EH (cell line): ENCODE measurements around the gene SLC35E3.
"Not testable (repeated sequence)": the region's sequence is repeated elsewhere in the genome, so short reads cannot be mapped to it uniquely, and the experiment has no call there.

Source experiments
- DNase-seq: peaks from one replicate; pipeline ENCODE4 v3.0.0-alpha.2; 2015; ENCODE audit warnings: low read depth

The SLC35E3 gene

GRCh38 chr12:68794653-68795251, 48.8 kb downstream of the SLC35E3 start:
- peak; percentile 72 for DNase-seq

- no peak for DNase-seq
These were observed 50.4 kb downstream of the SLC35E3 start for GRCh38 chr12:68796399-68796798.

GRCh38 chr12:68798882-68799234, 52.9 kb downstream of the SLC35E3 start:
- no peak for DNase-seq

- DNase-seq: no peak
These were observed 54.3 kb downstream of the SLC35E3 start for GRCh38 chr12:68800294-68800693.

GRCh38 chr12:68801124-68801523, 55.1 kb downstream of the SLC35E3 start:
- DNase-seq: not testable (repeated sequence)

GRCh38 chr12:68802372-68802745, 56.4 kb downstream of the SLC35E3 start:
- DNase-seq: not testable (repeated sequence)

GRCh38 chr12:68802911-68803651, 57.1 kb downstream of the SLC35E3 start:
- DNase-seq: peak; percentile 37

- no peak for DNase-seq
These were observed 58.1 kb downstream of the SLC35E3 start for GRCh38 chr12:68803948-68804656.

- DNase-seq: no peak
These were observed 58.9 kb downstream of the SLC35E3 start for GRCh38 chr12:68804657-68805591.

- DNase-seq: peak; percentile 28
These were observed 59.7 kb downstream of the SLC35E3 start for GRCh38 chr12:68805592-68806120.

GRCh38 chr12:68806488-68807237, 60.7 kb downstream of the SLC35E3 start:
- DNase-seq: no peak

- not testable (repeated sequence) for DNase-seq
These were observed 61.2 kb downstream of the SLC35E3 start for GRCh38 chr12:68807274-68807575.

- peak; percentile 87 for DNase-seq
These were observed 61.8 kb downstream of the SLC35E3 start, which contains the start of gene MDM2 for GRCh38 chr12:68807576-68808387. MDM2 (plus strand) TSS chr12:68808177; CDS start chr12:68808478, 301 bp downstream.

- peak; percentile 93 for DNase-seq
These were observed 62.6 kb downstream of the SLC35E3 start for GRCh38 chr12:68808388-68809189.

GRCh38 chr12:68809190-68810026, 63.4 kb downstream of the SLC35E3 start:
- DNase-seq: no peak

- not testable (repeated sequence) for DNase-seq
These were observed 64.0 kb downstream of the SLC35E3 start for GRCh38 chr12:68810027-68810389.

- not testable (repeated sequence) for DNase-seq
These were observed 65.6 kb downstream of the SLC35E3 start for GRCh38 chr12:68811573-68811972.

- no peak for DNase-seq
These were observed 66.7 kb downstream of the SLC35E3 start for GRCh38 chr12:68812553-68813241.
